ENCODE data around the gene C16orf74.

DNA sequence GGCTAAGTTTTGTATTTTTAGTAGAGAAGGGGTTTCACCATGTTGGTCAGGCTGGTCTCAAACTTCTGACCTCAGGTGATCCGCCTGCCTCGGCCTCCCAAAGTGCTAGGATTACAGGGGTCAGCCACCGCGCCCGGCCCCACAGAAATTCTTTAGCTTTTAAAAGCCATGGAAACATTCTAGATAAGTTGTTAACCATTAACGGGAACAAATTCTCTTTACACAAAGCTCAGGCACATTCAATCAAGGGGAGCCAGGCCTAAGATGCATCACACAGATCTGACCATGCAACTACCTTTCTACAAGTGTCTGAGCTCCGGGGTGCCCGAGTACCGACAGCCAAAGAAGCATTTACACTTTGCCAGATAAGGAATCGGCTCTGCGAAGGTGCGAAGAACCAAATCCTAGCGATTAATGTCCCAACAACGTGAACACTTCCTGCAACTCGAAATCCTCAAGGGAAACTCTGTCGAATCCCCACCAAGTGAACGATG lies 47.4 kb upstream of the C16orf74 start:
- TF ChIP-seq, protein P1, sequence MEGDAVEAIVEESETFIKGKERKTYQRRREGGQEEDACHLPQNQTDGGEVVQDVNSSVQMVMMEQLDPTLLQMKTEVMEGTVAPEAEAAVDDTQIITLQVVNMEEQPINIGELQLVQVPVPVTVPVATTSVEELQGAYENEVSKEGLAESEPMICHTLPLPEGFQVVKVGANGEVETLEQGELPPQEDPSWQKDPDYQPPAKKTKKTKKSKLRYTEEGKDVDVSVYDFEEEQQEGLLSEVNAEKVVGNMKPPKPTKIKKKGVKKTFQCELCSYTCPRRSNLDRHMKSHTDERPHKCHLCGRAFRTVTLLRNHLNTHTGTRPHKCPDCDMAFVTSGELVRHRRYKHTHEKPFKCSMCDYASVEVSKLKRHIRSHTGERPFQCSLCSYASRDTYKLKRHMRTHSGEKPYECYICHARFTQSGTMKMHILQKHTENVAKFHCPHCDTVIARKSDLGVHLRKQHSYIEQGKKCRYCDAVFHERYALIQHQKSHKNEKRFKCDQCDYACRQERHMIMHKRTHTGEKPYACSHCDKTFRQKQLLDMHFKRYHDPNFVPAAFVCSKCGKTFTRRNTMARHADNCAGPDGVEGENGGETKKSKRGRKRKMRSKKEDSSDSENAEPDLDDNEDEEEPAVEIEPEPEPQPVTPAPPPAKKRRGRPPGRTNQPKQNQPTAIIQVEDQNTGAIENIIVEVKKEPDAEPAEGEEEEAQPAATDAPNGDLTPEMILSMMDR (IDR thresholded peaks at IDR 0.05), result no peak
- no peak for TF ChIP-seq POLR2A (IDR thresholded peaks at IDR 0.05)

Measured in ovary (tissue), 3 donors.